IPS-20b (cell line): ENCODE results near the gene RASSF10.

Experiments used
- H3K27ac ChIP-seq: one replicate; pipeline ENCODE4 v1.5.1; 2013; ENCODE audit warnings: low read length
- H3K27me3 ChIP-seq: 2 replicates; pipeline ENCODE4 v1.6.1; 2013; ENCODE audit warnings: mild to moderate bottlenecking, low read length, inconsistent platforms; ENCODE audit not compliant: insufficient read depth
- H3K36me3 ChIP-seq: 2 replicates; pipeline ENCODE4 v1.6.1; 2013; ENCODE audit warnings: low read depth, mild to moderate bottlenecking, inconsistent platforms, low read length, moderate library complexity; ENCODE audit not compliant: insufficient read depth
- H3K4me1 ChIP-seq: 2 replicates; pipeline ENCODE4 v1.6.1; 2013; ENCODE audit warnings: mild to moderate bottlenecking, control low read depth, inconsistent platforms, low read length, moderate library complexity; ENCODE audit not compliant: insufficient read depth
- H3K4me3 ChIP-seq: 2 replicates; pipeline ENCODE4 v1.5.1; 2013; ENCODE audit warnings: mild to moderate bottlenecking, low read length, inconsistent platforms
- H3K9ac ChIP-seq: 2 replicates; pipeline ENCODE4 v1.6.1; 2013; ENCODE audit warnings: low read depth, mild to moderate bottlenecking, inconsistent platforms, low read length, moderate library complexity
- H3K9me3 ChIP-seq: 2 replicates; pipeline ENCODE4 v1.6.1; 2013; ENCODE audit warnings: mild to moderate bottlenecking, low read depth, low read length, inconsistent platforms; ENCODE audit not compliant: insufficient read depth

Gene RASSF10

GRCh38 chr11:13010749-13011465, 1.8 kb downstream of the RASSF10 start:
- Histone ChIP-seq H3K36me3 (no peaks in the 10 kb centered on the region), H3K9ac (peak overlapping the region; percentile 52; the same call in 1 of the 2 replicates), H3K27ac (no peak overlapping the region), H3K4me3 (peak overlapping the region; percentile 76), H3K27me3 (peaks cover 78% of the 10 kb centered on the region), H3K4me1 (peaks cover 34% of the 10 kb centered on the region), H3K9me3 (0 out of 2 replicates have a peak, but pooled peaks cover 5% of the 10 kb centered on the region)

GRCh38 chr11:13011466-13012055, 2.4 kb downstream of the RASSF10 start:
- peak overlapping the region; percentile 76 for H3K4me3 ChIP-seq
- peaks cover 34% of the 10 kb centered on the region for H3K4me1 ChIP-seq
- peak overlapping the region; percentile 52; the same call in 1 of the 2 replicates for H3K9ac ChIP-seq
- peaks cover 71% of the 10 kb centered on the region for H3K27me3 ChIP-seq
- H3K36me3 ChIP-seq: no peaks in the 10 kb centered on the region
- 0 out of 2 replicates have a peak, but pooled peaks cover 2% of the 10 kb centered on the region for H3K9me3 ChIP-seq
- H3K27ac ChIP-seq: no peak overlapping the region

GRCh38 chr11:13012056-13012661, 3.0 kb downstream of the RASSF10 start:
- no peak overlapping the region for H3K27ac ChIP-seq
- peaks cover 29% of the 10 kb centered on the region for H3K4me1 ChIP-seq
- H3K4me3 ChIP-seq: peak overlapping the region; percentile 76; the same call in 1 of the 2 replicates
- peaks cover 65% of the 10 kb centered on the region for H3K27me3 ChIP-seq
- H3K9ac ChIP-seq: no peak overlapping the region
- no peaks in the 10 kb centered on the region for H3K36me3 ChIP-seq
- no peaks in the 10 kb centered on the region for H3K9me3 ChIP-seq

GRCh38 chr11:13013054-13013488, 4.0 kb downstream of the RASSF10 start:
- Histone ChIP-seq H3K9ac (no peak overlapping the region), H3K27ac (no peak overlapping the region), H3K36me3 (no peaks in the 10 kb centered on the region), H3K27me3 (peaks cover 56% of the 10 kb centered on the region), H3K4me3 (no peak overlapping the region), H3K9me3 (no peaks in the 10 kb centered on the region), H3K4me1 (peaks cover 20% of the 10 kb centered on the region)

- Histone ChIP-seq H3K27ac (no peak overlapping the region), H3K36me3 (no peaks in the 10 kb centered on the region), H3K27me3 (peaks cover 33% of the 10 kb centered on the region)
Observed at GRCh38 chr11:13015753-13016152, 6.6 kb downstream of the RASSF10 start.

GRCh38 chr11:13016415-13016814, 7.3 kb downstream of the RASSF10 start:
- Histone ChIP-seq H3K36me3 (no peaks in the 10 kb centered on the region), H3K27ac (no peak overlapping the region), H3K4me1 (peaks cover 13% of the 10 kb centered on the region; the same call in 1 of the 2 replicates), H3K9me3 (no peaks in the 10 kb centered on the region), H3K27me3 (peaks cover 26% of the 10 kb centered on the region), H3K4me3 (no peak overlapping the region), H3K9ac (no peak overlapping the region)

More at GRCh38 chr11:13015753-13016152, 6.6 kb downstream of the RASSF10 start:
- no peak overlapping the region for H3K4me3 ChIP-seq
- no peaks in the 10 kb centered on the region for H3K9me3 ChIP-seq
- H3K4me1 ChIP-seq: peaks cover 16% of the 10 kb centered on the region; the same call in 1 of the 2 replicates
- no peak overlapping the region for H3K9ac ChIP-seq

- H3K9me3 ChIP-seq: no peaks in the 10 kb centered on the region
- no peak overlapping the region for H3K27ac ChIP-seq
- H3K9ac ChIP-seq: no peak overlapping the region
- no peak overlapping the region for H3K4me3 ChIP-seq
- no peaks in the 10 kb centered on the region for H3K36me3 ChIP-seq
- H3K27me3 ChIP-seq: no peaks in the 10 kb centered on the region
- H3K4me1 ChIP-seq: no peaks in the 10 kb centered on the region
Observed at GRCh38 chr11:13019313-13019712, 10.2 kb downstream of the RASSF10 start.

- Histone ChIP-seq H3K4me1 (no peaks in the 10 kb centered on the region), H3K9me3 (no peaks in the 10 kb centered on the region), H3K27me3 (no peaks in the 10 kb centered on the region), H3K27ac (no peak overlapping the region), H3K36me3 (no peaks in the 10 kb centered on the region), H3K9ac (no peak overlapping the region), H3K4me3 (no peak overlapping the region)
Observed at GRCh38 chr11:13023423-13023822, 14.3 kb downstream of the RASSF10 start.

GRCh38 chr11:13026722-13027121, 17.6 kb downstream of the RASSF10 start:
- H3K27me3 ChIP-seq: no peaks in the 10 kb centered on the region
- no peak overlapping the region for H3K4me3 ChIP-seq

GRCh38 chr11:13028322-13028721, 19.2 kb downstream of the RASSF10 start:
- Histone ChIP-seq H3K36me3 (no peaks in the 10 kb centered on the region), H3K9ac (no peak overlapping the region), H3K27me3 (no peaks in the 10 kb centered on the region), H3K4me3 (no peak overlapping the region), H3K4me1 (no peaks in the 10 kb centered on the region), H3K27ac (no peak overlapping the region), H3K9me3 (no peaks in the 10 kb centered on the region)

More at GRCh38 chr11:13026722-13027121, 17.6 kb downstream of the RASSF10 start:
- Histone ChIP-seq H3K9me3 (no peaks in the 10 kb centered on the region), H3K4me1 (no peaks in the 10 kb centered on the region), H3K9ac (no peak overlapping the region), H3K27ac (no peak overlapping the region), H3K36me3 (no peaks in the 10 kb centered on the region)

- Histone ChIP-seq H3K4me3 (no peak overlapping the region), H3K4me1 (no peaks in the 10 kb centered on the region), H3K27me3 (no peaks in the 10 kb centered on the region), H3K27ac (no peak overlapping the region), H3K36me3 (no peaks in the 10 kb centered on the region), H3K9ac (no peak overlapping the region), H3K9me3 (no peaks in the 10 kb centered on the region)
Observed at GRCh38 chr11:13029872-13030271, 20.8 kb downstream of the RASSF10 start.
